ENCODE results near the gene TRIM31. TPM values are rescaled to one million over a fixed set of nuclear protein-coding genes. Genes with fewer than 3 reads are reported as not detected.
"Not testable (repeated sequence)": the region's sequence is repeated elsewhere in the genome, so short reads cannot be mapped to it uniquely, and the experiment has no call there.

The TRIM31 gene
- polyA plus RNA-seq, 1 donor from 2014 or later, result not detected

DNA sequence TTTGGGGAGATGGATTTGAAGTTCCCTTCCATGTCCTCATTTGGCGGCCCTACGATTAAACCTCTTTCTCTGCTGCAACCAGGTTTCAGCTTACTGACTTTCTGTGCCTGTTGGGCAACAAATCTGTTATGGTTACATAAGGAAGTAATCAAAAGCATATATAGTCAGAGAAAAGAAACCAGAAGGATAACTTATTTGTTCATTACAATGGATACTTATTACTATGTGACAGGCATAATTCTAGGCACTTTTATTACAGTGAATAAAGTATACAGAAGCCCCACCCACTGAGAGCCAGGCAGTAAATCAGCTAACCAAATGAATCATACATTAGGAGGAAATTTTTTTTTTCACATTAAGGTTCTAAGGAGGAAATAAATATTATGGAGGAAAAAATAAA lies 9.6 kb upstream of the TRIM31 start:
- Histone ChIP-seq H3K4me3 (ENCODE audit: low read length) (no peak overlapping the region), H3K36me3 (ENCODE audit: insufficient read depth, low read length) (no peaks in the 10 kb centered on the region), H2AFZ (ENCODE audit: low read depth, low read length) (no peak overlapping the region), H3K9ac (ENCODE audit: low read length) (no peak overlapping the region), H3K9me2 (ENCODE audit: insufficient read depth, low read length) (no peaks in the 10 kb centered on the region), H3K79me2 (replicated peaks; ENCODE audit: insufficient read depth, low read length) (no peaks in the 10 kb centered on the region), H3K27me3 (ENCODE audit: insufficient read depth, low read depth, low read length) (peaks cover 40% of the 10 kb centered on the region), H3F3A (ENCODE audit: insufficient read depth, low read length, poor library complexity, severe bottlenecking) (no peaks in the 10 kb centered on the region), H4K20me1 (ENCODE audit: insufficient read depth) (no peaks in the 10 kb centered on the region), H3K27ac (ENCODE audit: low read length) (no peak overlapping the region), H3K4me2 (ENCODE audit: low read length) (no peak overlapping the region), H3K9me3 (ENCODE audit: low read length) (no peaks in the 10 kb centered on the region)
- TF ChIP-seq SMC3 (conservative IDR thresholded peaks at IDR 0.05; ENCODE audit: poor library complexity) (no peak), RAD21 (conservative IDR thresholded peaks at IDR 0.05) (no peak), EZH2 (IDR thresholded peaks at IDR 0.05; ENCODE audit: borderline replicate concordance, insufficient read depth, low read length, poor library complexity, severe bottlenecking) (no peak), POLR2AphosphoS5 (IDR thresholded peaks at IDR 0.05) (no peak), EP300 (conservative IDR thresholded peaks at IDR 0.05; ENCODE audit: poor library complexity, severe bottlenecking) (no peak), TAF1 (IDR thresholded peaks at IDR 0.05; ENCODE audit: low read depth) (no peak), MXI1 (conservative IDR thresholded peaks at IDR 0.05; ENCODE audit: poor library complexity, severe bottlenecking) (no peak)

DNA sequence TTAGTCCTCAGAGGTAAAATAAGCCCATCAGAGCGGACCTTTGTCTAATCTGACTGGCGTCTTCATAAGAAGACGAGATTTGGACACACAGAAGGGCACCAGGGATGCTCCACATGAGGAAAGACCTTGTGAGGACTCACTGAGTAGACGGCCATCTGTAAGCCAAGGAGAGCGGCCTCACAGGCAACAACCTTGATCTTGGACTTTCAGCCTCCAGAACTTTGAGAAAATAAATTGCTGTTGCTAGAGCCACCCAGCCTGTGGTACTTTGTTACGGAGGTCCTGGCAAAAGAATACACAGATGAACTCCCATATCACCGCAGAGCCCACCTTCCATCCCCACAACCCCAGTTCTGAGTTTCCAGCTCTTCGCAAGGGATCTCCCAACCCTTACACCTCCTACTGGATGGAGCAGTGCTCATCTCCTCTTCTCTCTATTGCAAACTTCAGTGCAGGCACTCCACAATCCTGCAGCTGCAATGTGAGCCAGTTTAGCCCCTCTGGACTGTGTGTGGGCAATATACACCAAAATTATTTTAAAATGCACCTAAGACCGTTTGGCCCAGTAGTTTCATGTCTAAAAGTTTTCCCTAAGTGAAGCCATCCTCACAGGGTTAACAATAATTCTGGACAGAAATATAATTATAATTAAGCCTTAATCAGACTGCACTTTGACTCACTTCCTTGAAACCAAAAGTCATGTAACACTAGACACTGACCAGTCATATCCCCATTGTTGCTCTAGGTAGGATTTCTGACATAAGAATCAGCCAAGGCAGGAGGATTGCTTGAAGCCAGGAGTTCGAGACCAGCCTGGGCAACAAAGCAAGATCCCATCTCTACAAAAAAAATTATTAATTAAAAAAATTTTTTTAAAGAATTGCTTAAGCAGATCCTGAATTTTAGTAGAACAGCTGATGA lies 8.8 kb upstream of the TRIM31 start:
- Histone ChIP-seq H3K9me2 (ENCODE audit: insufficient read depth, low read length) (no peaks in the 10 kb centered on the region), H3K36me3 (ENCODE audit: insufficient read depth, low read length) (no peaks in the 10 kb centered on the region), H4K20me1 (ENCODE audit: insufficient read depth) (no peaks in the 10 kb centered on the region), H3K9me3 (ENCODE audit: low read length) (no peaks in the 10 kb centered on the region), H2AFZ (ENCODE audit: low read depth, low read length) (no peak overlapping the region), H3F3A (ENCODE audit: insufficient read depth, low read length, poor library complexity, severe bottlenecking) (no peaks in the 10 kb centered on the region), H3K79me2 (replicated peaks; ENCODE audit: insufficient read depth, low read length) (no peaks in the 10 kb centered on the region), H3K4me3 (ENCODE audit: low read length) (no peak overlapping the region), H3K27me3 (ENCODE audit: insufficient read depth, low read depth, low read length) (peaks cover 31% of the 10 kb centered on the region), H3K4me2 (ENCODE audit: low read length) (no peak overlapping the region), H3K27ac (ENCODE audit: low read length) (no peak overlapping the region), H3K9ac (ENCODE audit: low read length) (no peak overlapping the region)
- TF ChIP-seq, protein P1, sequence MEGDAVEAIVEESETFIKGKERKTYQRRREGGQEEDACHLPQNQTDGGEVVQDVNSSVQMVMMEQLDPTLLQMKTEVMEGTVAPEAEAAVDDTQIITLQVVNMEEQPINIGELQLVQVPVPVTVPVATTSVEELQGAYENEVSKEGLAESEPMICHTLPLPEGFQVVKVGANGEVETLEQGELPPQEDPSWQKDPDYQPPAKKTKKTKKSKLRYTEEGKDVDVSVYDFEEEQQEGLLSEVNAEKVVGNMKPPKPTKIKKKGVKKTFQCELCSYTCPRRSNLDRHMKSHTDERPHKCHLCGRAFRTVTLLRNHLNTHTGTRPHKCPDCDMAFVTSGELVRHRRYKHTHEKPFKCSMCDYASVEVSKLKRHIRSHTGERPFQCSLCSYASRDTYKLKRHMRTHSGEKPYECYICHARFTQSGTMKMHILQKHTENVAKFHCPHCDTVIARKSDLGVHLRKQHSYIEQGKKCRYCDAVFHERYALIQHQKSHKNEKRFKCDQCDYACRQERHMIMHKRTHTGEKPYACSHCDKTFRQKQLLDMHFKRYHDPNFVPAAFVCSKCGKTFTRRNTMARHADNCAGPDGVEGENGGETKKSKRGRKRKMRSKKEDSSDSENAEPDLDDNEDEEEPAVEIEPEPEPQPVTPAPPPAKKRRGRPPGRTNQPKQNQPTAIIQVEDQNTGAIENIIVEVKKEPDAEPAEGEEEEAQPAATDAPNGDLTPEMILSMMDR (IDR thresholded peaks at IDR 0.05; ENCODE audit: poor library complexity, severe bottlenecking), result no peak
- TF ChIP-seq EP300 (conservative IDR thresholded peaks at IDR 0.05; ENCODE audit: poor library complexity, severe bottlenecking) (no peak), EZH2 (IDR thresholded peaks at IDR 0.05; ENCODE audit: borderline replicate concordance, insufficient read depth, low read length, poor library complexity, severe bottlenecking) (no peak), SMC3 (conservative IDR thresholded peaks at IDR 0.05; ENCODE audit: poor library complexity) (no peak), POLR2AphosphoS5 (IDR thresholded peaks at IDR 0.05) (no peak), TAF1 (IDR thresholded peaks at IDR 0.05; ENCODE audit: low read depth) (no peak), RAD21 (conservative IDR thresholded peaks at IDR 0.05) (no peak), MXI1 (conservative IDR thresholded peaks at IDR 0.05; ENCODE audit: poor library complexity, severe bottlenecking) (no peak)
- TF ChIP-seq, protein P2, sequence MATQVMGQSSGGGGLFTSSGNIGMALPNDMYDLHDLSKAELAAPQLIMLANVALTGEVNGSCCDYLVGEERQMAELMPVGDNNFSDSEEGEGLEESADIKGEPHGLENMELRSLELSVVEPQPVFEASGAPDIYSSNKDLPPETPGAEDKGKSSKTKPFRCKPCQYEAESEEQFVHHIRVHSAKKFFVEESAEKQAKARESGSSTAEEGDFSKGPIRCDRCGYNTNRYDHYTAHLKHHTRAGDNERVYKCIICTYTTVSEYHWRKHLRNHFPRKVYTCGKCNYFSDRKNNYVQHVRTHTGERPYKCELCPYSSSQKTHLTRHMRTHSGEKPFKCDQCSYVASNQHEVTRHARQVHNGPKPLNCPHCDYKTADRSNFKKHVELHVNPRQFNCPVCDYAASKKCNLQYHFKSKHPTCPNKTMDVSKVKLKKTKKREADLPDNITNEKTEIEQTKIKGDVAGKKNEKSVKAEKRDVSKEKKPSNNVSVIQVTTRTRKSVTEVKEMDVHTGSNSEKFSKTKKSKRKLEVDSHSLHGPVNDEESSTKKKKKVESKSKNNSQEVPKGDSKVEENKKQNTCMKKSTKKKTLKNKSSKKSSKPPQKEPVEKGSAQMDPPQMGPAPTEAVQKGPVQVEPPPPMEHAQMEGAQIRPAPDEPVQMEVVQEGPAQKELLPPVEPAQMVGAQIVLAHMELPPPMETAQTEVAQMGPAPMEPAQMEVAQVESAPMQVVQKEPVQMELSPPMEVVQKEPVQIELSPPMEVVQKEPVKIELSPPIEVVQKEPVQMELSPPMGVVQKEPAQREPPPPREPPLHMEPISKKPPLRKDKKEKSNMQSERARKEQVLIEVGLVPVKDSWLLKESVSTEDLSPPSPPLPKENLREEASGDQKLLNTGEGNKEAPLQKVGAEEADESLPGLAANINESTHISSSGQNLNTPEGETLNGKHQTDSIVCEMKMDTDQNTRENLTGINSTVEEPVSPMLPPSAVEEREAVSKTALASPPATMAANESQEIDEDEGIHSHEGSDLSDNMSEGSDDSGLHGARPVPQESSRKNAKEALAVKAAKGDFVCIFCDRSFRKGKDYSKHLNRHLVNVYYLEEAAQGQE (IDR thresholded peaks at IDR 0.05; ENCODE audit: borderline replicate concordance), result no peak

DNA sequence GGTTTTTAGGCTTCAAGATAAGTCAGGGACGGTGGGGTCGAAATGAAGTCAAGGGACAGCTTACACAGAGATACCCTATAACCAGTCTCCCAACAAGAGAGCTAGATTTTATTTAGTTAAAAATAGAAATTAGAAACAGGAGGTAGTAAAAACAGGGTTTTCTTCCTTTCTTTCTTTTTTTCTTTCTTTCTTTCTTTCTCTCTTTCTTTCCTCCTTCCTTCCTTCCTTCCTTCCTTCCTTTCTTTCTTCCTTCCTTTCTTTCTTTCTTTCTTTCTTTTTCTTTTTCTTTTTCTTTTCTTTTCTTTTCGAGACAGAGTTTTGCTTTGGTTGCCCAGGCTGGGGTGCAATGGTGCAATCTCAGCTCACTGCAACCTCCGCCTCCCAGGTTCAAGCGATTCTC lies 5.8 kb upstream of the TRIM31 start:
- not testable (repeated sequence) for H3K9me3 ChIP-seq (ENCODE audit: low read length); H3K4me3 ChIP-seq (ENCODE audit: low read length); H3K4me2 ChIP-seq (ENCODE audit: low read length); H3K79me2 ChIP-seq (replicated peaks; ENCODE audit: insufficient read depth, low read length); H3K9me2 ChIP-seq (ENCODE audit: insufficient read depth, low read length); H3K27ac ChIP-seq (ENCODE audit: low read length); H2AFZ ChIP-seq (ENCODE audit: low read depth, low read length); H3F3A ChIP-seq (ENCODE audit: insufficient read depth, low read length, poor library complexity, severe bottlenecking); H4K20me1 ChIP-seq (ENCODE audit: insufficient read depth); H3K36me3 ChIP-seq (ENCODE audit: insufficient read depth, low read length); H3K9ac ChIP-seq (ENCODE audit: low read length)
- peaks cover 19% of the 10 kb centered on the region for H3K27me3 ChIP-seq (ENCODE audit: insufficient read depth, low read depth, low read length)

All from neural cell (in vitro differentiated cells).